Mesendoderm (in vitro differentiated cells): ENCODE data around the gene SHMT2.
A peak's percentile ranks its signal among the peaks of the same experiment; 100 is the strongest.

ENCODE experiments used
- DNase-seq: peaks from one replicate; pipeline ENCODE4 v3.0.0; 2013
- H2AK5ac ChIP-seq: 2 replicates; pipeline ENCODE4 v1.6.1; 2013; ENCODE audit warnings: low read length, inconsistent platforms
- H2BK120ac ChIP-seq: 2 replicates; pipeline ENCODE4 v1.6.1; 2013; ENCODE audit warnings: low read depth, mild to moderate bottlenecking, low read length, moderate library complexity, mixed read lengths
- H2BK15ac ChIP-seq: replicated peaks from 2 replicates; pipeline ENCODE4 v1.6.1; 2013; ENCODE audit warnings: low read depth, mild to moderate bottlenecking, moderate library complexity
- H2BK5ac ChIP-seq: 2 replicates; pipeline ENCODE4 v1.6.1; 2013; ENCODE audit warnings: low read length, inconsistent platforms
- H3K18ac ChIP-seq: 2 replicates; pipeline ENCODE4 v1.6.1; 2013; ENCODE audit warnings: mild to moderate bottlenecking, low read length, mixed read lengths
- H3K23ac ChIP-seq: one replicate; pipeline ENCODE4 v1.6.1; 2013; ENCODE audit warnings: low read length
- H3K27ac ChIP-seq: 2 replicates; pipeline ENCODE4 v1.5.1; 2013; ENCODE audit warnings: low read depth, mild to moderate bottlenecking, inconsistent platforms, low read length, moderate library complexity
- H3K27me3 ChIP-seq: 2 replicates; pipeline ENCODE4 v1.6.1; 2013; ENCODE audit warnings: low read length, control low read depth, mild to moderate bottlenecking, inconsistent platforms; ENCODE audit not compliant: insufficient read depth, poor library complexity
- H3K36me3 ChIP-seq: 2 replicates; pipeline ENCODE4 v1.6.1; 2013; ENCODE audit warnings: low read length, inconsistent platforms; ENCODE audit not compliant: control insufficient read depth, insufficient read depth
- H3K4ac ChIP-seq: one replicate; pipeline ENCODE4 v1.6.1; 2013; ENCODE audit warnings: low read depth, mild to moderate bottlenecking, low read length, moderate library complexity
- H3K4me1 ChIP-seq: 2 replicates; pipeline ENCODE4 v1.6.1; 2013; ENCODE audit warnings: low read depth, low read length, inconsistent platforms; ENCODE audit not compliant: control insufficient read depth
- H3K4me2 ChIP-seq: 2 replicates; pipeline ENCODE4 v1.6.1; 2013; ENCODE audit warnings: low read length
- H3K4me3 ChIP-seq: 2 replicates; pipeline ENCODE4 v1.5.1; 2013; ENCODE audit warnings: mild to moderate bottlenecking, low read length
- H3K56ac ChIP-seq: one replicate; pipeline ENCODE4 v1.6.1; 2013; ENCODE audit warnings: low read length
- H3K79me1 ChIP-seq: 2 replicates; pipeline ENCODE4 v1.6.1; 2013; ENCODE audit warnings: low read length, inconsistent platforms
- H3K79me2 ChIP-seq: 2 replicates; pipeline ENCODE4 v1.6.1; 2013; ENCODE audit warnings: mild to moderate bottlenecking, low read length; ENCODE audit not compliant: control insufficient read depth, insufficient read depth
- H3K9ac ChIP-seq: 2 replicates; pipeline ENCODE4 v1.6.1; 2013; ENCODE audit warnings: low read length, inconsistent platforms
- H4K5ac ChIP-seq: one replicate; pipeline ENCODE4 v1.6.1; 2013; ENCODE audit warnings: low read length
- H4K8ac ChIP-seq: one replicate; pipeline ENCODE4 v1.6.1; 2013; ENCODE audit warnings: low read depth, mild to moderate bottlenecking, control low read depth, low read length, moderate library complexity
- WGBS: extraction: QIAGEN DNeasy Blood & Tissue Kit; methylation state at CpG from one replicate; pipeline ENCODE4 v1.1.7; 2013; ENCODE audit warnings: low lambda C conversion rate, missing lambda C conversion rate; ENCODE audit not compliant: insufficient coverage; ENCODE audit errors: extremely low coverage; 5-methylcytosine and 5-hydroxymethylcytosine counted together

Gene SHMT2

GRCh38 chr12:57216014-57216911 lies 13.2 kb upstream of the SHMT2 start, which contains the start of gene NXPH4:
Gene NXPH4, plus strand, starts transcription at chr12:57216794. Its CDS starts 176 bp downstream, at chr12:57216970.
- DNase-seq: peak; percentile 46
- Histone ChIP-seq H2BK15ac (no peak within 1 kb of the TSS), H3K23ac (no peak within 1 kb of the TSS), H3K27me3 (peaks cover 49% of the 10 kb centered on the region), H2BK5ac (no peak within 1 kb of the TSS), H3K27ac (no peak within 1 kb of the TSS), H2BK120ac (no peak within 1 kb of the TSS), H4K8ac (no peak within 1 kb of the TSS), H3K36me3 (no peaks in the 10 kb centered on the region), H3K4me3 (no peak within 1 kb of the TSS), H3K79me1 (no peaks in the 10 kb centered on the region), H3K4me1 (no peaks in the 10 kb centered on the region), H3K9ac (peak within 1 kb of the TSS; percentile 30), H3K79me2 (no peaks in the 10 kb centered on the region), H3K18ac (no peak within 1 kb of the TSS), H3K4ac (no peak within 1 kb of the TSS), H4K5ac (no peak within 1 kb of the TSS), H2AK5ac (no peak within 1 kb of the TSS), H3K56ac (peak within 1 kb of the TSS; percentile 54), H3K4me2 (peak within 1 kb of the TSS; percentile 33)
- no CpG with 5 or more reads among the region's 102 CpGs for WGBS

DNA sequence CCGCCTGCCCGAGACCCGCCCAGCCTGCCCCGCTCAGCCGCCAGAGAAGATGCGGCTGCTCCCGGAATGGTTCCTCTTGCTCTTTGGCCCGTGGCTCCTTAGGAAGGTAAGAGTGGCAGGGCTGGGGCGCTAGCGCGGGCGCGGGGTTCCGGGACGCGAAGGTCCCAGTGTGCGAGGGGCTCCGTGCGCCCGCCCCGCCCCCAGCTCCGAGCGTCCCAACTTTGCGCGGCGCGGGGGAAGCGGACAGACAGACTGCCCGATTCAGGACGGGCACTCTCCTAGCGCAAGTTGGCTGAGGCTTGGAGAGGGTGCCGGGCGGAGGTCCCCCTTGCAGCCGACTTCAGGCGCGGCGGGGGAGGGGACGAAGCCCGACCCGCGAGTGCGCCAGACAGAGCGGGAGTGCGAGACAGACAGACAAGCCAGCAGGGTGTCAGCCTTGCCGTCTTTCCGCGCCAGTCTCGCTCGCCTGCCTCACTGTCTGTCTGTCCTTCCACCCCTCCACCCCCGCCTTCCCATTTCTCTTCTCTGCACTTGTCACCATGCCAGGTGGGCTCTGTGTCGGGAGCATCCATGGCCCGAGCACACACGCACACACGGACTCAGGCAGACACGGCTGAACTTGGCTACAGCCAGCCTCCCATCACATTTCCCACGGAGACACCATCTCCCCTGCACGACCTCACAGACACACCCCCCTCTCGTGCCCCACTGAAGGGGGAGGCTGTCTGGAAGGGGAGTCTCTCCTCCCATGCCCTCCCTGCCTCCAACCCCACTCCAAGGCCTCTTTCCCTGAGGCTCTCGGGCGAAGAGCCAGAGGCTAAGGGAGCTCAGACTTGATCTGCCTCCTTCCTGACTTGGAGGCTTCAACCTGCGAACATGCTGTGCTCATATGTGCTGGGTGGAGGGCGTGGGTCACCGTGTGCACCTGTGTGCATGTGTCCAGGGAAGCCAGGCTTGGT lies 12.3 kb upstream of the SHMT2 start:
- Histone ChIP-seq H2BK5ac (no peak overlapping the region), H3K9ac (peak overlapping the region; percentile 30), H3K36me3 (no peaks in the 10 kb centered on the region), H3K79me1 (no peaks in the 10 kb centered on the region), H3K27me3 (peaks cover 58% of the 10 kb centered on the region), H2AK5ac (no peak overlapping the region), H3K56ac (peak overlapping the region; percentile 54), H3K27ac (no peak overlapping the region), H3K4ac (no peak overlapping the region), H4K8ac (no peak overlapping the region), H3K79me2 (no peaks in the 10 kb centered on the region), H3K18ac (no peak overlapping the region), H2BK120ac (no peak overlapping the region), H3K4me2 (peak overlapping the region; percentile 33), H2BK15ac (no peak overlapping the region), H3K4me3 (no peak overlapping the region), H3K23ac (no peak overlapping the region), H3K4me1 (no peaks in the 10 kb centered on the region), H4K5ac (no peak overlapping the region)
- WGBS: no CpG with 5 or more reads among the region's 63 CpGs
- no peak for DNase-seq

DNA sequence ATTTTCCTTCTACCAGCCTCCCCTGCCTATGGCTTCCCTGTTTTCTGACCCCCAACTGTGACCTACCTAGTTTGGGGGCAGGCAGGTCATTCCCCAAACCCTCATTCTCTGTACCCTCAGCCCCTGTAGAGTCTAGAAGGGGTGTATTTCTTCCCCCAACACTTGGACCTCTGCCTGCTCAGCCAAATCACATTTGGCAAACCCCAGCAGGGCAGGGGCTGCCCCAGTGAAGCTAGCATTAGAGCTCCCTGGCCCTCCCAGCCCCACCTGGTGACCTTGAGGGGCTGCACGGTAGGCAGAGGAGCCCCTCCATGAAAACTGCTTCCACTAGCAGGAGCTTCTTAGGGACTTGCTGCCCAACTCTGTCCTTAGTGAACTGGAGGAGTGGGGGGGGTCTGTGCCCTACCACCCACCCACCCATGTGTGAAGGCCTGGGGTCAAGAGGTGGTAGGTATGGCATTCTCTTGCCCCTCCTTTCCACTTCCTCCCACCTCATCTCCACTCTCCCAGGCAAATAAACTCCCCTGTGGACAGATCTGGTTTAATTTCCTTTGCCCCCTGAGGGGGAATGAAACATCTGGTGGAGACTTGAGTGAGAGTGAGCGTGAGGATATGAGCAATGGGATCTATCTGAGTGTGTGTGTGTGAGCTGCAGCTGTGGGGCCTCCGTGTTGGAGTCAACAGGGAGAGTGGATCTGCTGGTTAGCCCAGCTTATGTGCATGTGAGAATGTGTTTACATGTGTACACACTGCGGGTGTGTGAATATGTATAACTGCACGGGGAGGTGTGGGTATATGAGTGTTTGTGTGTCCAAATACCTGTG lies 11.3 kb upstream of the SHMT2 start:
- Histone ChIP-seq H4K5ac (no peak overlapping the region), H3K56ac (no peak overlapping the region), H3K4me2 (no peak overlapping the region), H2BK5ac (no peak overlapping the region), H3K79me2 (no peaks in the 10 kb centered on the region), H2BK15ac (no peak overlapping the region), H3K4me1 (no peaks in the 10 kb centered on the region), H4K8ac (no peak overlapping the region), H3K9ac (no peak overlapping the region), H3K36me3 (no peaks in the 10 kb centered on the region), H3K23ac (no peak overlapping the region), H3K4me3 (no peak overlapping the region), H2BK120ac (no peak overlapping the region), H3K27ac (no peak overlapping the region), H3K18ac (no peak overlapping the region), H3K4ac (no peak overlapping the region), H3K79me1 (no peaks in the 10 kb centered on the region), H3K27me3 (peaks cover 69% of the 10 kb centered on the region), H2AK5ac (no peak overlapping the region)
- WGBS: no CpG with 5 or more reads among the region's 5 CpGs
- no peak for DNase-seq

- no peaks in the 10 kb centered on the region for H3K79me2 ChIP-seq
- DNase-seq: no peak
- WGBS: no CpG with 5 or more reads among the region's 14 CpGs
- no peak overlapping the region for H3K23ac ChIP-seq
- no peak overlapping the region for H2AK5ac ChIP-seq
- no peak overlapping the region for H4K8ac ChIP-seq
- H3K4me3 ChIP-seq: no peak overlapping the region
- H3K4ac ChIP-seq: no peak overlapping the region
- H4K5ac ChIP-seq: no peak overlapping the region
- no peak overlapping the region for H2BK120ac ChIP-seq
- H3K56ac ChIP-seq: no peak overlapping the region
- no peak overlapping the region for H3K27ac ChIP-seq
- peaks cover 80% of the 10 kb centered on the region for H3K27me3 ChIP-seq
- no peaks in the 10 kb centered on the region for H3K79me1 ChIP-seq
- no peak overlapping the region for H3K9ac ChIP-seq
- H3K4me1 ChIP-seq: no peaks in the 10 kb centered on the region
- H2BK5ac ChIP-seq: no peak overlapping the region
- no peaks in the 10 kb centered on the region for H3K36me3 ChIP-seq
- no peak overlapping the region for H2BK15ac ChIP-seq
- H3K18ac ChIP-seq: no peak overlapping the region
- no peak overlapping the region for H3K4me2 ChIP-seq
Observed at GRCh38 chr12:57219205-57219992, 10.1 kb upstream of the SHMT2 start.
